H9 (cell line): Measurements from ENCODE around the gene TTYH2. TPM values are rescaled to one million over a fixed set of nuclear protein-coding genes. Genes with fewer than 3 reads are reported as not detected.

Source experiments
- DNase-seq: peaks from one replicate; pipeline ENCODE4 v3.0.0-alpha.2; 2017
- H2AFZ ChIP-seq: one replicate; pipeline ENCODE4 v1.6.1; 2013; ENCODE audit warnings: mild to moderate bottlenecking, low read length, control low read depth, moderate library complexity
- H2AK5ac ChIP-seq: 2 replicates; pipeline ENCODE4 v1.6.1; 2013; ENCODE audit warnings: low read length, control low read depth, mixed read lengths; ENCODE audit not compliant: insufficient read length
- H2BK120ac ChIP-seq: one replicate; pipeline ENCODE4 v1.6.1; 2013; ENCODE audit warnings: low read depth, mild to moderate bottlenecking, low read length, control low read depth, inconsistent platforms; ENCODE audit not compliant: poor library complexity, severe bottlenecking
- H2BK12ac ChIP-seq: 2 replicates; pipeline ENCODE4 v1.6.1; 2013; ENCODE audit warnings: low read length, control low read depth, mixed read lengths, low read depth; ENCODE audit not compliant: insufficient read length
- H2BK15ac ChIP-seq: 2 replicates; pipeline ENCODE4 v1.6.1; 2013; ENCODE audit warnings: low read depth, low read length, control low read depth
- H2BK20ac ChIP-seq: one replicate; pipeline ENCODE4 v1.6.1; 2013; ENCODE audit warnings: low read depth, mild to moderate bottlenecking, low read length, control low read depth, inconsistent platforms; ENCODE audit not compliant: poor library complexity, severe bottlenecking
- H2BK5ac ChIP-seq: 2 replicates; pipeline ENCODE4 v1.6.1; 2013; ENCODE audit warnings: low read length, control low read depth, mixed read lengths; ENCODE audit not compliant: insufficient read length
- H3K14ac ChIP-seq: 2 replicates; pipeline ENCODE4 v1.6.1; 2013; ENCODE audit warnings: low read length, control low read depth; ENCODE audit not compliant: insufficient read depth
- H3K18ac ChIP-seq: 2 replicates; pipeline ENCODE4 v1.6.1; 2013; ENCODE audit warnings: low read depth, mild to moderate bottlenecking, mixed read lengths, low read length, control low read depth; ENCODE audit not compliant: insufficient read length
- H3K23ac ChIP-seq: 2 replicates; pipeline ENCODE4 v1.6.1; 2013; ENCODE audit warnings: low read length, control low read depth, mixed read lengths, low read depth; ENCODE audit not compliant: insufficient read length
- H3K23me2 ChIP-seq: 2 replicates; pipeline ENCODE4 v1.6.1; 2013; ENCODE audit warnings: low read depth, mild to moderate bottlenecking, mixed read lengths, low read length, control low read depth; ENCODE audit not compliant: insufficient read length, poor library complexity, severe bottlenecking
- H3K27ac ChIP-seq: 2 replicates; pipeline ENCODE4 v1.5.1; 2013; ENCODE audit warnings: low read length, control low read depth, mixed read lengths, low read depth; ENCODE audit not compliant: insufficient read length
- H3K27me3 ChIP-seq: 2 replicates; pipeline ENCODE4 v1.6.1; 2013; ENCODE audit warnings: low read length, control low read depth, inconsistent platforms; ENCODE audit not compliant: insufficient read depth
- H3K4ac ChIP-seq: 2 replicates; pipeline ENCODE4 v1.6.1; 2013; ENCODE audit warnings: low read depth, mild to moderate bottlenecking, control low read depth, inconsistent platforms, low read length, moderate library complexity
- H3K4me1 ChIP-seq: 2 replicates; pipeline ENCODE4 v1.6.1; 2013; ENCODE audit warnings: low read length, control low read depth, inconsistent platforms; ENCODE audit not compliant: insufficient read depth
- H3K4me2 ChIP-seq: 2 replicates; pipeline ENCODE4 v1.6.1; 2013; ENCODE audit warnings: low read length, control low read depth, mixed read lengths; ENCODE audit not compliant: insufficient read length, insufficient read depth
- H3K56ac ChIP-seq: 2 replicates; pipeline ENCODE4 v1.6.1; 2013; ENCODE audit warnings: low read depth, mild to moderate bottlenecking, mixed read lengths, low read length, control low read depth; ENCODE audit not compliant: insufficient read length
- H3K79me1 ChIP-seq: 2 replicates; pipeline ENCODE4 v1.6.1; 2013; ENCODE audit warnings: low read depth, mild to moderate bottlenecking, moderate library complexity, low read length, control low read depth, inconsistent platforms; ENCODE audit not compliant: insufficient read depth, poor library complexity, severe bottlenecking
- H3K79me2 ChIP-seq: 2 replicates; pipeline ENCODE4 v1.6.1; 2013; ENCODE audit warnings: low read length, control low read depth, inconsistent platforms; ENCODE audit not compliant: insufficient read depth
- H3K9ac ChIP-seq: 2 replicates; pipeline ENCODE4 v1.6.1; 2013; ENCODE audit warnings: low read length, control low read depth, mixed read lengths; ENCODE audit not compliant: insufficient read length; ENCODE audit errors: extremely low read depth
- H3K9me3 ChIP-seq: one replicate; pipeline ENCODE4 v1.6.1; 2013; ENCODE audit warnings: low read depth, low read length, inconsistent platforms; ENCODE audit not compliant: control insufficient read depth
- H3T11ph ChIP-seq: one replicate; pipeline ENCODE4 v1.6.1; 2013; ENCODE audit warnings: mild to moderate bottlenecking, low read length, control low read depth, inconsistent platforms
- H4K20me1 ChIP-seq: one replicate; pipeline ENCODE4 v1.6.1; 2013; ENCODE audit not compliant: control insufficient read depth, insufficient read length, insufficient read depth
- H4K5ac ChIP-seq: 2 replicates; pipeline ENCODE4 v1.6.1; 2013; ENCODE audit warnings: low read depth, mild to moderate bottlenecking, mixed read lengths, low read length, control low read depth; ENCODE audit not compliant: insufficient read length
- H4K8ac ChIP-seq: replicated peaks from 2 replicates; pipeline ENCODE4 v1.6.1; 2013; ENCODE audit warnings: low read length, control low read depth, mixed read lengths, low read depth; ENCODE audit not compliant: insufficient read length
- H4K91ac ChIP-seq: 2 replicates; pipeline ENCODE4 v1.6.1; 2013; ENCODE audit warnings: low read depth, mild to moderate bottlenecking, moderate library complexity, mixed read lengths, low read length, control low read depth; ENCODE audit not compliant: insufficient read length
- H3K27ac Mint-ChIP-seq, 3 experiments: 2 replicates in 2 of 3; 3 replicates in 1 of 3; pipeline ENCODE4 v1.8.0; 2020 to 2021; ENCODE audit warnings: mixed read lengths in 3 of 3, mild to moderate bottlenecking in 1 of 3, moderate library complexity in 1 of 3
- H3K27me3 Mint-ChIP-seq: 2 replicates; pipeline ENCODE4 v1.8.0; 2021; ENCODE audit warnings: low read depth, mild to moderate bottlenecking, moderate library complexity, mixed read lengths
- H3K36me3 Mint-ChIP-seq, 3 experiments: 2 replicates in 2 of 3; 3 replicates in 1 of 3; pipeline ENCODE4 v1.8.0; 2020 to 2021; ENCODE audit warnings: low read depth in 3 of 3, mixed read lengths in 3 of 3; ENCODE audit not compliant: insufficient read depth in 1 of 3
- H3K4me1 Mint-ChIP-seq, 2 experiments: 2 replicates each; pipeline ENCODE4 v1.8.0; 2020; ENCODE audit warnings: mixed read lengths in 2 of 2
- H3K4me3 Mint-ChIP-seq, 2 experiments: 2 replicates in 1 of 2; 3 replicates in 1 of 2; pipeline ENCODE4 v1.8.0; 2020 to 2021; ENCODE audit warnings: mild to moderate bottlenecking in 2 of 2, mixed read lengths in 2 of 2, moderate library complexity in 1 of 2
- H3K9me3 Mint-ChIP-seq, 2 experiments: 2 replicates in 1 of 2; 3 replicates in 1 of 2; pipeline ENCODE4 v1.8.0; 2020; ENCODE audit warnings: mild to moderate bottlenecking in 2 of 2, mixed read lengths in 2 of 2, moderate library complexity in 1 of 2
- WGBS: extraction: QIAGEN DNeasy Blood & Tissue Kit; methylation state at CpG from one replicate; pipeline ENCODE4 v1.1.7; 2013; ENCODE audit warnings: missing lambda C conversion rate, low lambda C conversion rate, mixed read lengths; ENCODE audit not compliant: insufficient read length; ENCODE audit errors: extremely low coverage; 5-methylcytosine and 5-hydroxymethylcytosine counted together
- total RNA-seq: library from RNA; stranded (reverse); gene quantifications from 2 replicates; pipeline ENCODE4 v1.2.1, GENCODE V29; 2021
- TF ChIP-seq, protein P1 (sequence below): fragments of 200-600 bp; sonication (generic); conservative IDR thresholded peaks from 3 replicates; pipeline ENCODE4 v1.8.0; 2021; ENCODE audit warnings: antibody characterized with exemption, mild to moderate bottlenecking

The TTYH2 gene
- total RNA-seq, 1 experiment from 2014 or later = 1.6 TPM

DNA sequence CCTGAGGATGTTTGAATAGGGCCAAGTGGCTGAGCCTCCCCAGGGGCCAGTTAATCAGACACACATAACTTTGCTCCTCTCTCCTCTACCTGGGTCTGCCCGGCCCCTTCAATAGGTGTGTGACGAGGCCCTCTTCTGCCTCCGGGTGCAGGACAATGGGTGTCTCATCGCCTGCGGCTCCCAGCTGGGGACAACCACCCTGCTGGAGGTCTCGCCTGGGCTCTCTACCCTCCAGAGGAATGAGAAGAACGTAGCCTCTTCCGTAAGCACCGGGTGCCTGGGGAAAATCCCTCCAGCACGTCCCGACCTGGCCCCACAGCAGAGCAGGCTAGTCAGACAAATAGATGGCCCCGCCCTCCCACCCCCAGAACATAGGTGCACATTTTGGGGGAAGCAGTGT, 96.5 kb downstream of the TTYH2 start:
- Histone ChIP-seq H4K91ac (no peak overlapping the region), H2BK120ac (no peak overlapping the region), H2BK15ac (no peak overlapping the region), H3K4me1 (no peaks in the 10 kb centered on the region), H3K79me2 (no peaks in the 10 kb centered on the region), H3T11ph (no peak overlapping the region), H3K4me2 (no peak overlapping the region), H3K56ac (no peak overlapping the region), H4K5ac (no peak overlapping the region), H3K18ac (no peak overlapping the region), H2AK5ac (no peak overlapping the region), H4K8ac (no peak overlapping the region), H3K14ac (no peak overlapping the region), H3K27me3 (no peaks in the 10 kb centered on the region), H3K27ac (no peak overlapping the region), H2BK5ac (no peak overlapping the region), H3K23me2 (no peaks in the 10 kb centered on the region), H2BK12ac (no peak overlapping the region), H3K23ac (no peak overlapping the region), H2AFZ (no peak overlapping the region), H4K20me1 (no peaks in the 10 kb centered on the region), H3K9ac (no peak overlapping the region), H3K4ac (no peak overlapping the region), H3K79me1 (no peaks in the 10 kb centered on the region), H2BK20ac (no peak overlapping the region), H3K9me3 (peaks cover 6% of the 10 kb centered on the region)
- Mint-ChIP-seq H3K9me3 (peaks cover 7 to 9% of the 10 kb centered on the region in 2 experiments; a peak in 4 of 5 replicates), H3K36me3 (peaks cover 0 to 6% (median 4%) of the 10 kb centered on the region in 3 experiments; a peak in 3 of 7 replicates), H3K4me1 (peaks cover 2 to 16% of the 10 kb centered on the region in 2 experiments), H3K27me3 (peaks cover 19% of the 10 kb centered on the region), H3K27ac (no peak overlapping the region), H3K4me3 (no peak overlapping the region)
- peak; percentile 29 for DNase-seq
- TF ChIP-seq, protein P1, sequence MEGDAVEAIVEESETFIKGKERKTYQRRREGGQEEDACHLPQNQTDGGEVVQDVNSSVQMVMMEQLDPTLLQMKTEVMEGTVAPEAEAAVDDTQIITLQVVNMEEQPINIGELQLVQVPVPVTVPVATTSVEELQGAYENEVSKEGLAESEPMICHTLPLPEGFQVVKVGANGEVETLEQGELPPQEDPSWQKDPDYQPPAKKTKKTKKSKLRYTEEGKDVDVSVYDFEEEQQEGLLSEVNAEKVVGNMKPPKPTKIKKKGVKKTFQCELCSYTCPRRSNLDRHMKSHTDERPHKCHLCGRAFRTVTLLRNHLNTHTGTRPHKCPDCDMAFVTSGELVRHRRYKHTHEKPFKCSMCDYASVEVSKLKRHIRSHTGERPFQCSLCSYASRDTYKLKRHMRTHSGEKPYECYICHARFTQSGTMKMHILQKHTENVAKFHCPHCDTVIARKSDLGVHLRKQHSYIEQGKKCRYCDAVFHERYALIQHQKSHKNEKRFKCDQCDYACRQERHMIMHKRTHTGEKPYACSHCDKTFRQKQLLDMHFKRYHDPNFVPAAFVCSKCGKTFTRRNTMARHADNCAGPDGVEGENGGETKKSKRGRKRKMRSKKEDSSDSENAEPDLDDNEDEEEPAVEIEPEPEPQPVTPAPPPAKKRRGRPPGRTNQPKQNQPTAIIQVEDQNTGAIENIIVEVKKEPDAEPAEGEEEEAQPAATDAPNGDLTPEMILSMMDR = no peak
- no CpG with 5 or more reads among the region's 12 CpGs for WGBS

Other genes starting within 250 kb of the TTYH2 start
- gene RPL38, start 9.9 kb upstream of the TTYH2 start, total RNA-seq = 1,354 and 1,358 TPM in 2 replicates
- not detected in 2 replicates for gene DNAI2, start 60.7 kb downstream of the TTYH2 start, total RNA-seq
- 0.13 and 0.18 TPM in 2 replicates for gene KIF19, start 112.7 kb downstream of the TTYH2 start, total RNA-seq
- gene BTBD17, start 148.3 kb downstream of the TTYH2 start, total RNA-seq = 0.31 and 0.33 TPM in 2 replicates
- gene GPR142, start 153.9 kb downstream of the TTYH2 start, total RNA-seq = 0.33 TPM in 1 of 2 replicates, not detected in the other
- 15.2 and 15.5 TPM in 2 replicates for gene GPRC5C, start 218.5 kb downstream of the TTYH2 start, total RNA-seq